HUDEP-2 (cell line): ENCODE data around the gene SLC9A7.

ENCODE experiments used
- DNase-seq, 76 experiments: peaks; one replicate each; lab custom pipeline; 2025; ENCODE audit not compliant: unreplicated experiment in 76 of 76; lab: John Stamatoyannopoulos, UW

SLC9A7 gene

DNA sequence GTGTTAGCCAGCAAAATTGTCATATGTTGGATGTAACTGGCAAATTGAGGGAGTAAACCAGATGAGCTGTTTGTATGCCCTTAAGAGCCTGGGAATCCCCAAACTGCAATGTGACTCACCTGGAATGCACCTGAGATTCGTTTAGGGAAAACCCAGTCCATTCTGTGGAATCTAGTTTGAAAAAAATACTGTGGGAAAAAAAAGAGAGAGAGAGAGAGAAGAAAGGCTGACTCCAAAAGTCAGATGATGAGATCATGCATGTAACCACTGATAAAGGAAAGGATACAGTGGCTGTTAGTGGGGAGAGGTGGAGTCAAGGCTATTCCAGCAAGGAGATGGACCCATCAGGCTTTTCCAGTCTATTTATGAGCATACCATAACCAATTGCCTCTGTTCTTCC, 48.5 kb downstream of the SLC9A7 start:
- DNase-seq, result no peak

DNA sequence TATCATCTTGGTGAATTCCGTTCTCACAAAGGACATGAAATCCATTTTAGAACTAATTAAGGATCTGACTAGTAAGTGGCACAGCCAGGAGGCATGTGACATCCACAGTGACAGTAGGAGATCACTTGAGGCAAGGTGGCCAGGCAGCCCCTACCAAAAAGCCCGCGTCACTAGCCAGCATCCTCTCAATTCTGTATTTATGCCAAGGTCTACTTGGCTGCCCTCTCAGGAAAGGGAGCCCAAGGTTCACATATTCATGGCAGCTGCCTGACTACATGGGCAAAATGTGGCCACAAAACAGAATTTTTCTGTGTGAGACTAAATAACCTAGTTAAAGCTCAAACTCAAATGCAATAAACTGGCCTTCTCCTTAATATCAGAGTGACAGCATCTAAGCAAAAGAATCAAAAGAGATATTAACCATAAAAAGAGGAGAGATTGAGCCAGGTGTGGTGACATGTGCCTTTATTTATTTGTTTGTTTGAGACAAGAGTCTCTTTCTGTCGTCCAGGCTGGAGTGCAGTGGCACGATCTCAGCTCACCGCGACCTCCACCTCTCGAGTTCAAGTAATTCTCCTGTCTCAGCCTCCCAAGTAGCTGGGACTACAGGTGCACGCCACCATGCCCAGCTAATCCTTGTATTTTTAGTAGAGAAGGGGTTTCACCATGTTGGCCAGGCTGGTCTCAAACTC, 51.5 kb downstream of the SLC9A7 start:
- DNase-seq, result no peak

DNA sequence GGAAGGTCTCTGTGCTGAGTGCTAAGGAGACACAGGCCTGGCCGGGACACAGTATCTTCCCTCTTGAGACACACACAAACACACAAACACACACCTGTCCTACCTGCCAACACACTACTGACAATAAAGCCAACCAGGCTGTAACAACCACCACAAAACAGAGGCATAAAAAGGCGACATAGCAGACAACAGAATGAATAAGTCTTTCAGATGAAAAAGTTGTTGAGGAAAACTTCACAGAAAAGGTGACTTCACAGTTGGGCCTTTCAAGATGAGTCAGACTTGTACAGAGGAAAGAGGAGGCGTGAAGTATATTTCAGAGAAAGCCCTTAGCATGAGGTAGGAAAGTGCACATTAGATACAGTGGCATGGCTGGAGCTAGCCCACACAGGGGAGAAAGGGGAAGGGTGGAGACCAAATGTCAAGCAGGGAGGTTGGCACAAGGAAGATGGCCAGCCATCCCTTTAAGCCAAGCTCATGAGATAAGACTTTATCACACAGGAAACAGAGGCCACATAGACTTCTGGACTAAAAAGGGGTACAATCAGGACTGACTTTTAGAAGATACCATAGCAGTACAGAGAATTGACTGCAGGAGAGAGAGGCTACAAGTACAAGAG, 54.0 kb downstream of the SLC9A7 start:
- peak in 73 of 76 experiments; percentile 2 to 91 (median 60) for DNase-seq

DNA sequence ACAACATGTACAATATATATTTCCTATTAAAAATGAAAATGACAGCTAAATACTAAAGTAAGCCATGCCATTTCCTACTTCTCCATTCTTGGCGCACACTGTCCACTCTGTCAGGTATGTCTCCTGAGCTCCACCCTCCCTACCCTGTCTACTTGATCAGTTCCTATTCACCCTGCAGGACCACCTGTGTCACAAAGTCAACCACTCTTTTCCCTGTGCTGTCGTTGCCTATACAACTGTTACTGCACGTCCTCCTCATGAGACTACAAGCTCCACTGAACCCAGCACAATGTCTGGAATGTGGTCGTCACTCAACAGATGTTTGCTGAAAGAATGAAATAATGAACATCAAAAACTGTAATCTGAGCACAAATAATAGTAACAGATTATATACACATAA, 54.9 kb downstream of the SLC9A7 start:
- no peak for DNase-seq

DNA sequence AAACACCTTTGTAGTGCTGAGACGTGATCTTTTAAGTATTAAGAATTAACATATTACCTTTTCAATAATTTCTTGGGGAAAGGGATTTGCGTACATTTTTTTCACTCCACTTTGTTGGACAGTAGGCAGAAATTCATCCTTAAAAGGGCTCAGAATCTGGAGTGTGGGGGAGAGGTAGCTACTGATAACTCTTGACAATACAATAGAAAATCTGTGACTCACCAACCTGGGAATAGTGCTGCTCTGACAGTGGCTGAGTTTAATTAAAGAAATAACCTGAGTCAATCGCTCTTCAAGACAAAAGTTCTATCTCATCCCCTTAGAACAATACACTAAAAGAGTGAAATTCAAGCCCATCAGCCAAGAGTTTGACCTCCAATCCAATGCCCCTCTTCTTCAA, 60.2 kb downstream of the SLC9A7 start:
- no peak for DNase-seq

DNA sequence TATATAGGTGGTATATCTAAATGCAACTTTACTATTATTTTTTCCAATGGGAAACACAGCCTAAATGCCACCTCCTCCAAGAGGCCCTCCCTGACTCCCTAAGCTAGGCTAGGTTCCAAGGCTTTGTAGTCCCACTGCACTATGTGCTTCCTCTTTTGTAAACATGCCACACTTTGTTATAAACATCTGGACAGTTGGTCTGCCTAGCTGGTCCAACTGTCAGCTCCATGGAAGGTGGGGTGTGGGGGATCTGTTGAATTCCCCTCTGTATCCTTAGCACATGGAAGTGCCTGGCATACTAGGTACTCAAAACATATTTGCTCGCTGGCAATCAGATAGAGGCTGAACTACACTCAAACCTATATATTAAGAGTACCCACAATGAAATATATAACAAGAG, 63.4 kb downstream of the SLC9A7 start:
- DNase-seq, result no peak

DNA sequence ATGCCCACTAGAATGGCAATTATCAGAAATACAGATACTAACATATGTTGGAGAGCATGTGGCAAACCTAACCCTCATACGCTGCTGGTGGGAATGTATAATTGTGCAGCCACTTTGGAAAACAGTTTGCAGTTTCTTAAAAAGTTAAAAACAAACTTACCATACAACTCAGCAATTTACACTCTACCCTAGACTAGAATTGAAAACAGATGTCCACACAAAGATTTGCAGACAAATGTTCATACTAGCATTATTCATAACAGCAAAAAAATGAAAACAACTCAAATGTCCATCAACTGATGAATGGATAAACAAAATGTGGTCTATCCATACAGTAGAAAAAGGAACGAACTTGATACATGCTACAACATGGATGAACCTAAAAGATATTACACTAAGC, 64.4 kb downstream of the SLC9A7 start:
- DNase-seq, result no peak

DNA sequence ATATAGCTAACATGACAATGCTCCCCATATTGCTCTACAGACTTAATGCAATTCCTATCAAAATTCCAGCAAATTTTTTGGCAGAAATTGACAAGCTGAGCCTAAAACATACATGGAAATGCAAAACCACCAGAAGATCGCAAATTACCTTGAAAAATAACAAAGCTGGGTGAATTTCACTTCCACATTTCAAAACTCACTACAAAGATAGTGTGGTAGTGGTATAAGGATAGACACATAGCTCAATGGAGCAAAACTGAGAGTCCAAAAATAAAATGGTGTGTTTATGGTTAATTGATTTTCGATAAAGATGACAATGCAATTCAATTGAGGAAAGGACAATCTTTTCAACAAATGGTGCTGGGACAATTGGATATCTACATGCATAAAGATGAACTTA, 65.8 kb downstream of the SLC9A7 start:
- DNase-seq, result no peak

DNA sequence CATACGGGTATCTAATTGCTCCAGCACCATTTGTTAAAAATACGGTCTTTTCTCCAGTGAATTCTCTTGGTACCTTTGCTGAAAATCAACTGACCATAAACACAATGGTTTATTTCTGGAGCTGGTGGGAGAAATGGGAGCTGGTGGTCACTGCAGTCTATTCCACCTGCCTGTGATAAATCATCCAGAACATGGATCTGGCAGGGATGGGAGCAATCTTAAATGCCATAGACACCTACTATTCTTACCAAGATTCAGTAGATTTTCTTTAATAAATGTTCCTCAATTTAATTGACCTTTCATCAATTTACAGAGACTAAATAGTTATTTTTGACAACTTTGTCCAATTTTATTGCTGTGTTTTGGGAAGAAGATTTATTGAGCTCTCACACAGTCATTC, 68.1 kb downstream of the SLC9A7 start:
- DNase-seq, result no peak

DNA sequence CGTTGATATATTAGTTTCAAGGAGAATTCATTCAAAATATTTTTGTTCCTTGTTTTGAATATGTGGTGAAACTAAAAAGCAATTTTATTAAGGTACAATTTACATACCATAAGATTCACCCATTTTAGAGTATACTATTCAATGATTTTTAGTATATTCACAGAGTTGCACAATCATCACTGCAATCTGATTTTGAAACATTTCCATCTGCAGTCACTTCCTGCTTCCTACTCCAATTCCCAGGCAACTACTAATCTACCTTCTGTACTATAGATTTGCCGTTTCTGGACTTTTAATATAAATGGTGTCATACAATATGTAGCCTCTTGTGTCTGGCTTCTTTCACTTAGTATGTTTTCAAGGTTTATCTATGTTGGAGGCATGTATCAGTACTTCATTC, 71.3 kb downstream of the SLC9A7 start:
- no peak for DNase-seq

DNA sequence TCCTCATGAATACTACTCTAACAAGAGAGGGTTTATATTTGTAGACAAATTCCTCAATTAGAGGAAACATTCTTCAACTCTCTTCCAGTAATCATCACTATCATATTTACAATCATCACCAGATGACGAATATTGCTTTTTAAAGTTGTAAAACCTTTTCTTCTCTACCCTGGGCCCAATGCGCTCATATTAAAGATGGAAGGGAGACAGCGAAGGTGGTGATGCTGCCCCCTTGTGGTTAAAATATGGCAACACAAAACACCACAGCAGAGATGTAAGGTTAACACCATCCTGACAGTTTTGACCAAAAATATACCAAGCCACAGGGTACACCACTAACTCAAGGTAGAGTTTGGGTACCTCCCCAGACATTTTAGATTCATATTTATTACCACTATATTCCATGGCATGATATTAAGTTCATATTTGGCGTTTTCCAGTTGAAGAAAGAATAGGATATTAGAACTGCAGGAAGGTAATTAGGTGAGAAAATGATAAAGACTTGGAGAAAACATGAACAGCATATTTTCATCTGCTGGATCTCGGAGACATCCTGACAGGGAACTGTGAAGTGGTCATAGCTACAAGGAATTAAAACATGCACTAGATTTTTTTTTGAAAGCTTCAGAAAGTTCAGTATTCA, 72.8 kb downstream of the SLC9A7 start:
- peak in 21 of 76 experiments; percentile 0 to 42 (median 3) for DNase-seq

DNA sequence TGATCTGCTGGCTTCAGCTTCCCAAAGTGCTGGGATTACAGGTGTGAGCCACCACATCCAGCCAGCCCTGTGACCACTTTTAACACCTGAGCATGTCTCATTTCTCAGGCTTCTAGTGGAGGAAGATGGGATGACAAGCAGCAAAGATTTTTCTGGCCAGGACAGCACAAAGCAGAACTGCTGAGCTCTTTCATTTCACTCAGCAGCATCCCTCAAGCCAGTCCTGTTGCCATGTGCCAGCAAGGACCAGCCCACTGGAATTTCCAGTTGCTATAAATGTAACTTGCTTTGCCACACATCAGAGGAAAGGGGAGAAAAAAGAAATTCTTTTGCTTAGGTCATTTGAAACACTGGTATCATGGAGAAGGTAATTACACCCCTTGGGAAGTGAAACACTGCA, 75.9 kb downstream of the SLC9A7 start:
- DNase-seq, result no peak

DNA sequence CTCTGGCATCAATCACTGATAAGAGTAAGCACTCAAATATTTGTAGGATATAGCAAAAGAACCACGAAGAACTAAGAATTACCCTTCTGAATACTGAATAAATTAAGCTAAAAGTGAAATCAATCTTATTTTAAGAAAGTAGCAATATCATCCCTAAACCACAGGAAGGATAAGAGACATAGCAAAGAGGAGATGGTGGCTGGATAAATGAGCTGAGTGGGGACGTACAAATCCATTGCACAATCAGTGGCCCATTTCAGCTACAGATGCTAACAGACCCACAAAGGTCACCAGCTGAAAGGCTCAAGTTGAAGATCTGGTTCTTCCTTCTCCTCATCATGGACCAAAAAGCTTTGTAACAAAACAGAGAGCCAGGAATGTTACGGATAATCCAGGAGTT, 77.1 kb downstream of the SLC9A7 start:
- no peak for DNase-seq

DNA sequence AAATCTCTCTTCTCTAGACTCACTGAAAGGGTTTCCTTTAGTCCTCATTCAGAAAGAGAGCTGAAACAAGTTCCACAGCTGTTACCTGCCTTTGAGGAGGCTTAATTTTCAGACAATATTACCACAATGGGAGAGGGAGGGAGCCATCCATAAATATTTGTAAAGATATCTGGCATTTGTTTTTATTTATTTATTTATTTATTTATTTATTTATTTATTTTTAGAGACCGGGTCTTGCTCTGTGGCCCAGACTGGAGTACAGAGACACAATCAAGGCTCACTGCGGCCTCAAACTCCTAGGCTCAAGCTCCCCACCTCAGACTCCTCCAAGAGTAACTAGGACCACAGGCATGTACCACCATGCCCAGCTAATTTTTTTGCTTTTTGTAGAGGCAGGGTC, 80.7 kb downstream of the SLC9A7 start:
- no peak for DNase-seq

DNA sequence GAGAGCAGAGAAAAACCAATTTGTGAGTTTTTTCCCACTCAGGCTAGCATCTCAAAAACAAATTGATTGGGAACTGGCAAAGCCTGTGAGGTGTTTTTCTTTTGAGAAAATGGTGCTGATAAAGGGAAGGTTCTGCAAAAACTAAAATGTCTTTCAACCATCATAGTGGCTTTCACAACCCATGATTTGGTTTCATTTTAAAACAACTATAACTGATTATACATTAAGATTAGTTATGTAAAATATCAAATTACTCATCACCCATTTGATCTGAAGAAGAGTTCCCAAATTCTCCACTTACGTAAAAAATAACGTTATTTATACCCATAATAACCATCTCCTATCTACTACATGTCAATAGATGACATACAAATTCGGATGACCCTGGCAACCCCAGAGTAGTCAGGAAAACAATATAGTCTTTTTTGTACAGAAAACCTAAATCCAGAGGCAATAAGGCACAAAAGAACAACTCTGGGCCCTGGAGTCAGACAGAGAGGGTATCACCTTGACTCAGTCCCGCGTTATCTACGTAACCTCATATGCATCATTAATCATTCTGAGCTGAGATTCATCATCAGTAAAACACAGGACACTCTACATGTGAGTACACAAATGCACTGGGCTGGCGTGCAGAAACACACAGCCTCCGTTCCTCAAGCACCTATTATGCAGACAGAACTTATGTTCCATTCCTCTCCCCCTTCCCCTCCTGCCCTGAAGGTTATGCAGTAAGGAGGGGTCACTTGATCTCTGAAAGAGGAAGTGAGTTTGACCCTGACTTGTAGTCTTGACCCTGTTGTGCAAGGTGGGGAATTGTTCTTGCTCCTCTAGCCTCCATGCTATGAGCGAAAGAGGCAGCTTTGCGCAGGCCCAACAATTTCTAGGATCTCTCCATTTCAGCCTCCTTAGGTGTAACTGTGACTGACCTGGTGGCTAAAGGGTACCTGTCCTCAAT, 82.2 kb downstream of the SLC9A7 start:
- DNase-seq, result no peak

DNA sequence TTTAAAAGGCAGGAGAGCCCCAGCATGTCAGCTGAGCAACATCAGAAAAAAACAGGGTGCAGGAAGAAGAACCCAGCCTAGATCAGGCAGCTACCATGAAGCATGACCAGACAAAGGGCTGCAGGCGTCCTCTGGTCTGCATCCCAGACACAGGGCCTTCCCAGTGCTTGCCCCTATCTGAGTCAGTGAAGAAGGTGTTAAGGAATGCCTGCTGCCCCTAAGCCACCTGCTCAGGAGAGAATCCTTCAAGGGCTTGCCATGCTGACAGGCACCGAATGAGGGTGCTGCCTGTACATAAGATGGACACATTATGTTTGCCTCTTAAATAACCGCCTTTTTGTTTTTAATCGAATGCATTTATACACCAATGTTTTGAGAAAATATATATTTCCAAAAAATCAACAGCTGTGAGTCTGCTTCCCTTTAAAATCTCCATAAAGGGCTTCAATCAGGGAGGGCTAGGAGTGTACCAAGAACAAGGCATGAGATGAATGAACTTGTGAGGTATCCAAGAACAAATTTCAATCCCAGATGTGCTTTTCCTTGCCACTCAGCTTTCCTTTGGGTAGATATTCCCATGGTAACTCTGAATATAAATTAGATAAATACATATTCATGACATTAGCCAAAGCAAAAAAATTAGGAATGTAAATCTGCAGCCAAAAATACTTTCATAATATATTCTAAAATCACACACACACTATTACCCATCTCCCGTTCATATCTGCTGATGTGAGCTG, 85.1 kb downstream of the SLC9A7 start:
- DNase-seq, result no peak

DNA sequence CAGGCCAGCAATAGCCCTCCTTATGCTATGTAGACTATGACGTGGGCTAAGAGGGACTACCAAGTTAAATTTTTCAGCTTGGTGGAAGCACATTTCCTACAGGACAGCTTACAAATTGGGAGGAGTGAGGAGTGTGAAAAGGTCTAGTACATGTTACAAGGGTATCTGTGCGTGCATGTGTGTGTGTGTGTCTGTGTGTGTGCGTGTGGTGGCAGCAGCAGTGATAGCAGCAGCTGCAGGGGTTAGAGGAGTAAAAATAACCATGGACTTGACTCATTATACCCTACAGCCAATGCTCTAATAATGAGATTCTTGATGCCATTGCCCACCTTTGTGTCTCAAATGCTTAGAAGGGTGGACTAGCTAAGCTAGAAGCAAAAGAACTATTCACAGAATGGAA, 88.6 kb downstream of the SLC9A7 start:
- no peak for DNase-seq

DNA sequence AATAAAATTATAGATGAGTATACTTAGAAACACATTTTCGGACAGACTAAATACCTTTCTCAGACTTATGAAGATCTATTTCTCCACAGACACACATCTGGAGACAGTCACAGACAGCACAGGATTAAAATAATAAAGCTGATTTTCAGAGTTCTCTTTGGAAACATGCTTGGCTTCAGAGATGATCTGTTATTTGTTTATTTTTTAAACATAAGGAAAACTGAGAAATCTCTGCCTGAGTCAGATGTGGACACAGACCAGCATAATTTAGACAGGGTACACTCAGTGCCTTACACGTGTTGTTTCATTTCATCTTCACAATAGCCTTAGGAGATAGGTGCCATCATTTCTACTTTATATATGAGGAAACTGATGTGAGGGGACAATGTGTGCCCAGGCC, 92.1 kb downstream of the SLC9A7 start:
- DNase-seq, result no peak

DNA sequence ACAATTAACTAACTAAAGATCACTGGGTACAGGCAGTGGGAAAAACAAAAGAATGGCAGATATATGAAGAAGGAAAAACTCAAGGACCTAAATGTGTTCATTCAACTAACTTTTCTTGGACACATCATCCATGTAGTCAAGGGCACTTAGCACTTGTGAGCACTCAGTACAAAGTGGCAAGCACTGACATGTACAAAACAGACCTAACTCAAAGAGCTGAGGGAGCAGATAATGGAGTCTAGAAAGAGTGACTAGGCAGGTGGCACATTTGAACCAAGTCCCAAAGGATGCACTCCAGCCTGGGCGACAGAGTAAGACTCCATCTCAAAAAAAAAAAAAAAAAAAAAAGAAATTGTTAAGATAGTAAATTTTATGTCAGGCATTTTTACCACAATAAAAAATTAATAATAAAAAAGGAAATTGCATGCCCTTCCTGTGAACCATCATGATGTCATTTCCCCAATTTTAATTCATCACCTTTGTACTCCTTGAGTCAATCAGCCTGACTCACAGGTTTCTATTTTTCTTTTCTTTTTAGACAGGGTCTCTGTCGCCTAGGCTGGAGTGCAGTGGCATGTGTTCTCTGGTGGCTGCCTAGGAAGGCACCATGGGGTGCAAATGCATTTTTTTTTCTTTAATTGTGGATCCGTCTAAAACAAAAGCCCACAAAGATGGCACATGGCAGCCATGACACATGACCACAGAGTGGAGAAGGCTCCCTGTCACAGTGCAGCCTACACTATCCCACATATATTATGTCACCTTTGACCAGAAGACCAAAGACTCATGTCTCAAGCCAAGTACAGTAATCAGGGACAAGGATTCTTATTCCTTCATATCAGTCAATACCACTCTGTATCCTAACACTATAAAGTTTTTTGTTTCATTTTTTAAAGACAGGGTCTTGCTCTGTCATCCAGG, 93.4 kb downstream of the SLC9A7 start:
- no peak for DNase-seq
